Loucy (cell line): ENCODE results near the gene GGN.

Experiments used
- H2AFZ ChIP-seq: fragments of 200-600 bp; sonication (generic); 2 replicates; pipeline ENCODE4 v1.6.0; 2016; ENCODE audit warnings: antibody characterized with exemption, mild to moderate bottlenecking, low read length, moderate library complexity
- H3F3A ChIP-seq: fragments of 200-600 bp; 2 replicates; pipeline ENCODE4 v1.6.0; 2016; ENCODE audit warnings: antibody characterized with exemption, low read depth, mild to moderate bottlenecking
- H3K27me3 ChIP-seq: fragments of 200-600 bp; sonication (generic); 2 replicates; pipeline ENCODE4 v1.6.1; 2014; ENCODE audit warnings: low read length, mild to moderate bottlenecking; ENCODE audit not compliant: insufficient read depth, poor library complexity, severe bottlenecking
- H3K36me3 ChIP-seq: fragments of 200-600 bp; sonication (generic); 2 replicates; pipeline ENCODE4 v1.6.1; 2016; ENCODE audit warnings: low read length; ENCODE audit not compliant: insufficient read depth
- H3K4me1 ChIP-seq: fragments of 200-600 bp; sonication (generic); 2 replicates; pipeline ENCODE4 v1.5.1; 2014; ENCODE audit warnings: low read length, mild to moderate bottlenecking; ENCODE audit not compliant: insufficient read depth, poor library complexity, severe bottlenecking
- H3K4me2 ChIP-seq: fragments of 200-600 bp; sonication (generic); 2 replicates; pipeline ENCODE4 v1.6.0; 2014; ENCODE audit warnings: antibody characterized with exemption, low read length, low read depth, mild to moderate bottlenecking; ENCODE audit not compliant: poor library complexity, severe bottlenecking
- H3K4me3 ChIP-seq: fragments of 200-600 bp; sonication (generic); 2 replicates; pipeline ENCODE4 v1.5.1; 2014; ENCODE audit warnings: low read length, mild to moderate bottlenecking, mixed read lengths; ENCODE audit not compliant: poor library complexity, severe bottlenecking
- H3K79me2 ChIP-seq: fragments of 200-600 bp; sonication (generic); 2 replicates; pipeline ENCODE4 v1.6.1; 2014; ENCODE audit warnings: low read length; ENCODE audit not compliant: insufficient read depth
- H3K9ac ChIP-seq: fragments of 200-600 bp; sonication (generic); 2 replicates; pipeline ENCODE4 v1.6.0; 2014; ENCODE audit warnings: mild to moderate bottlenecking, low read depth, low read length, moderate library complexity; ENCODE audit not compliant: poor library complexity, severe bottlenecking
- H3K9me2 ChIP-seq: fragments of 200-600 bp; sonication (generic); replicated peaks from 2 replicates; pipeline ENCODE4 v1.6.1; 2016; ENCODE audit warnings: low read depth, low read length, mixed read lengths
- H3K9me3 ChIP-seq: fragments of 200-600 bp; sonication (generic); 2 replicates; pipeline ENCODE4 v1.6.1; 2014; ENCODE audit warnings: mild to moderate bottlenecking, antibody characterized with exemption, low read length, low read depth; ENCODE audit not compliant: insufficient read depth
- H4K20me1 ChIP-seq: fragments of 200-600 bp; sonication (generic); 2 replicates; pipeline ENCODE4 v1.6.0; 2014; ENCODE audit warnings: antibody characterized with exemption, low read length, mild to moderate bottlenecking; ENCODE audit not compliant: insufficient read depth, poor library complexity, severe bottlenecking
- EZH2phosphoT487 ChIP-seq: fragments of 200-600 bp; IDR thresholded peaks from 2 replicates; pipeline ENCODE4 v1.6.1; 2018; ENCODE audit warnings: antibody characterized with exemption, mild to moderate bottlenecking, moderate library complexity, borderline replicate concordance
- TF ChIP-seq, protein P1 (sequence below): fragments of 200-600 bp; sonication (generic); conservative IDR thresholded peaks from 2 replicates; pipeline ENCODE4 v1.5.1; 2014; ENCODE audit warnings: mild to moderate bottlenecking, antibody characterized with exemption, low read length

The GGN gene

DNA sequence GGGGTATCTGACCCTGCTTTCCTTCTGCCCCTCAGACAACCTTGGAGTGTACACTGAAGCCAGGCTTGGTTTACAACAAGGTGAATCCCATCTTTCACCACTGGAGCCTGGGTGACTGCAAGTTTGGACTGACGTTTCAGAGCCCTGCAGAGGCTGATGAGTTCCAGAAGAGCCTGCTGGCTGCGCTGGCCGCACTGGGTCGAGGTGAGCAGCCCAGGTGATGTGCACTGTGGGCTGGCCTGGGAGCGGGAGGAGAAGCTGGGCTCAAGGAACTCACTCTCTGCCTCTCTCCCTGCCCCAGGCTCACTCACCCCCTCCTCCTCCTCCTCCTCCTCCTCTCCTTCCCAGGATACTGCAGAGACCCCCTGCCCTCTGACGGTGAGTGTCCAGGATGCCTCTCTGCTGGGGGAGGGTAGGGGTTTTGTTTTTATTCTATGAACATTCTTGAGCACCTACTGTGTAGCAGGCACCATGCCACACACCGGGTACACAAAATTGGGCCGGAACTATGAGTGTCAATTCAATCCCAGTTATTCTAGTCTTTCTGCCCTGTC is 4.2 kb upstream of the GGN start:
- H3K4me1 ChIP-seq, result peaks cover 5% of the 10 kb centered on the region
- no peaks in the 10 kb centered on the region for H3F3A ChIP-seq
- no peaks in the 10 kb centered on the region for H4K20me1 ChIP-seq
- H3K36me3 ChIP-seq, result no peaks in the 10 kb centered on the region
- H2AFZ ChIP-seq, result no peak overlapping the region
- no peaks in the 10 kb centered on the region for H3K9me3 ChIP-seq
- H3K79me2 ChIP-seq, result no peaks in the 10 kb centered on the region
- no peaks in the 10 kb centered on the region for H3K9me2 ChIP-seq
- no peak overlapping the region for H3K4me3 ChIP-seq
- H3K4me2 ChIP-seq, result no peak overlapping the region
- no peaks in the 10 kb centered on the region for H3K27me3 ChIP-seq
- no peak overlapping the region for H3K9ac ChIP-seq
- TF ChIP-seq, protein P1, sequence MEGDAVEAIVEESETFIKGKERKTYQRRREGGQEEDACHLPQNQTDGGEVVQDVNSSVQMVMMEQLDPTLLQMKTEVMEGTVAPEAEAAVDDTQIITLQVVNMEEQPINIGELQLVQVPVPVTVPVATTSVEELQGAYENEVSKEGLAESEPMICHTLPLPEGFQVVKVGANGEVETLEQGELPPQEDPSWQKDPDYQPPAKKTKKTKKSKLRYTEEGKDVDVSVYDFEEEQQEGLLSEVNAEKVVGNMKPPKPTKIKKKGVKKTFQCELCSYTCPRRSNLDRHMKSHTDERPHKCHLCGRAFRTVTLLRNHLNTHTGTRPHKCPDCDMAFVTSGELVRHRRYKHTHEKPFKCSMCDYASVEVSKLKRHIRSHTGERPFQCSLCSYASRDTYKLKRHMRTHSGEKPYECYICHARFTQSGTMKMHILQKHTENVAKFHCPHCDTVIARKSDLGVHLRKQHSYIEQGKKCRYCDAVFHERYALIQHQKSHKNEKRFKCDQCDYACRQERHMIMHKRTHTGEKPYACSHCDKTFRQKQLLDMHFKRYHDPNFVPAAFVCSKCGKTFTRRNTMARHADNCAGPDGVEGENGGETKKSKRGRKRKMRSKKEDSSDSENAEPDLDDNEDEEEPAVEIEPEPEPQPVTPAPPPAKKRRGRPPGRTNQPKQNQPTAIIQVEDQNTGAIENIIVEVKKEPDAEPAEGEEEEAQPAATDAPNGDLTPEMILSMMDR, result no peak
- no peak for TF ChIP-seq EZH2phosphoT487

DNA sequence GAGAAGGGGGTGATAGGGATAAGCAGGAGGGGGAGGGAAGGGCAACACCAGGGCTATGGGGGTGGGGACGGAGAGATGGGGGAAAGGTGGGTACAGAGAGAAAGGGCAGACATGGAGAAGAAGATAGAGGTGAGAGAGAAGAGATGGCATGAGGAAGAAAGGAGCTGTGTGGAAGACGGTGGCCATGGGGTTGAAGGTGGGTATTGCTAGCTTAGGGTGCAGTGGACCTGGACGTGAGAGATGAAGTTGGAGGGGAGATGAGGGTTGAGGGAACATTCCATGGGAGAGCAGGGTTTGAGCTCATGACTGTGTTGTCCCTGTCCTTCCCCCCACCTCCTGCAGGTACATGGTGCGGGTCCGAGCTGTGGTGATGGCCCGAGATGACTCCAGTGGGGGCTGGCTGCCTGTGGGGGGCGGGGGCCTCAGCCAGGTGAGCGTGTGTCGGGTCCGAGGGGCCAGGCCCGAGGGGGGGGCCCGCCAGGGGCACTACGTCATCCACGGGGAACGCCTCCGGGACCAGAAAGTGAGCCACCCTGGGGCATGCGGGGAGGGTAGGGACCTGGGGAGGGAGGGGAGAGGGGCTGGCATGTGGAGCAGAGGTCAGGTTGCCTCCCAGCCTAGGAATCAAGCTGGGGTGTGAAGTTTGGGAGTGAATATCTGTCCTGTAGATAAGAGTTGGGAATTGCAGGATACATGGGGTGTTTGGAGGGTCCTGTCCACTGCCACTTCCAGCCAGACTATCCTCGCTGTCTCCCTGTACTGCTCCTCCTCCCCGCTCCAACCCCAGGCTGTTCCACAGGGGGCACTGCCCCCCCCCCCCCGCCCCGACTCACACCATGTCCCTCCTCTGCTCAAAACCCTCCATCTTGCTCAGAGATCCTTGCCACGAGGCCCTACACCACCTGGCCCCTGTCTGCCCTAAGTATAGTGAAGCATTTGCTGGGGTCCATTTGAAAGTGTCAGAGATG is 2.4 kb upstream of the GGN start:
- Histone ChIP-seq H3K79me2 (no peaks in the 10 kb centered on the region), H3K9me3 (no peaks in the 10 kb centered on the region), H4K20me1 (no peaks in the 10 kb centered on the region), H3K9ac (no peak overlapping the region), H3K4me3 (no peak overlapping the region), H3K9me2 (no peaks in the 10 kb centered on the region), H2AFZ (no peak overlapping the region), H3K4me2 (no peak overlapping the region), H3K4me1 (peaks cover 5% of the 10 kb centered on the region), H3F3A (no peaks in the 10 kb centered on the region), H3K36me3 (no peaks in the 10 kb centered on the region), H3K27me3 (no peaks in the 10 kb centered on the region)
- TF ChIP-seq EZH2phosphoT487, result no peak
- TF ChIP-seq, protein P1, result no peak

DNA sequence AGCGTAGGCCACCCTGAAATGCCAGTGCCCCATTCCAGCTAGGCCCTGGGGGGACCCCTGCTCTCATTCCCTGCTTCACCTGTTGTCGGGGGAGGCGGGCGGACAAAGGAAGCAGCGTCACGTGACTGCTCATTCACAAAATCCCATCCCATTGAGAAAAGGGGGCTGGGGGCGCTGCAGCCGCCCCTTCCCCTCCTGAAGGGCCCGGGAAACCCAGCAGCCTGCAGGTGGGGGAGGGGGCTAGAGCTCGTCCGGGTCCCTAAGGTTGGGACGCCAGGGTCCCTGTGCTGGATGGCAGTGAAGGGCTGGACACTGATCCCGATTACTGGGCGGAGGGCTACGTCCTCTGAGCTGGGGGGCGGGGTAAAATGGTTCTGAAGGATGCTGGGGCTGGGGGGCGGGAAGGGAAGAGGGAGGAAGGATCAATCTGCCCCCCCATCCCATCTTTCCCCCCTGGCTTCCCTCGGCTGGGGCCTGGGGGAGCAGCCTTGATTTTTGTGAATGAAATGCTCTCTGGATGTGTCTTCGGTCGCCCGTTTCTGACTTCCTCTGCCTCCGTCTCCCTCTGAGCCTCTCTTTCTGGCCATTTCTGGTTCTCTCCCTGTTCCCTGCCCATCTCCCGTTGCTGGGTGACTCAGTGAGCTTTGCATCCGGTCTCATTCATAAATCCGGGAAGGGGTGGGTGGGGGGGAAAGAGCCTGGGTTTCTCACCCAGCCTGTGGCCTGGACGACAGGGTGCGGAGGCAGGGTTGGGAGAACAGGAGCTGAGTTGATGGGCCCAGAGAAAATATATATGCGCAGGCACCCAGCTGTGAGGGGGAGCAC is 1.5 kb upstream of the GGN start:
- Histone ChIP-seq H3K9ac (no peak overlapping the region), H3F3A (no peaks in the 10 kb centered on the region), H3K9me2 (no peaks in the 10 kb centered on the region), H3K79me2 (no peaks in the 10 kb centered on the region), H3K4me2 (peak overlapping the region; percentile 93), H3K36me3 (no peaks in the 10 kb centered on the region), H3K27me3 (no peaks in the 10 kb centered on the region), H3K4me1 (peaks cover 5% of the 10 kb centered on the region), H2AFZ (peak overlapping the region; percentile 39; the same call in 1 of the 2 replicates), H3K9me3 (no peaks in the 10 kb centered on the region), H4K20me1 (no peaks in the 10 kb centered on the region), H3K4me3 (peak overlapping the region; percentile 72)
- TF ChIP-seq, protein P1, result no peak
- TF ChIP-seq EZH2phosphoT487, result no peak
